A673 (cell line): ENCODE data around the gene CUL1.

Experiments
- EZH2 ChIP-seq: fragments of 200-600 bp; sonication (generic); IDR thresholded peaks from 2 replicates; pipeline ENCODE4 v1.6.1; 2017; ENCODE audit warnings: borderline replicate concordance, low read depth, mild to moderate bottlenecking, mixed read lengths, antibody characterized with exemption, low read length; ENCODE audit not compliant: poor library complexity, severe bottlenecking
- TF ChIP-seq, protein P1 (sequence below): fragments of 300-800, 200-600 bp; sonication (generic); conservative IDR thresholded peaks from 2 replicates; pipeline ENCODE4 v1.5.1; 2017; ENCODE audit warnings: low read depth, mild to moderate bottlenecking, antibody characterized with exemption, low read length, moderate library complexity, mixed read lengths

DNA sequence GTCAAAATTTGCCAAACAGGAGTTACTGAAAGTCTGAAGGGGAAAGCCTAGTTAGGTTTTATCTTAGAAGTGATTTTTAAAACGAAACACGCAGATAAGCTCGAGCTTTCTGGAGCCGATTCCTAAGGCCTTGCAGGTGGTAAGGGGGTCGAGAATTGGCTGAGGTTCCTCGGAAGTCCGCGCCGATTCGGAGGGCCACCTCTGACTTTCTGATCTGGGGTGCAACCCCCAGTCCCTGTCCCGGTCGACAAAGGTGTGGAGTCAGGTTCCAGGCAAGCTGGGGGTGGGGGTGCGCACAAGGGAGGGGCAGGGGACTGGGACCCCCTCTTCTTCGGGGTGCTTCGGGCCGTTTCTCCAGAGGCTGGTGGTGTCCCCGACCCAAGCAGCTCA, 701 bp upstream of the CUL1 start:
- TF ChIP-seq, protein P1, sequence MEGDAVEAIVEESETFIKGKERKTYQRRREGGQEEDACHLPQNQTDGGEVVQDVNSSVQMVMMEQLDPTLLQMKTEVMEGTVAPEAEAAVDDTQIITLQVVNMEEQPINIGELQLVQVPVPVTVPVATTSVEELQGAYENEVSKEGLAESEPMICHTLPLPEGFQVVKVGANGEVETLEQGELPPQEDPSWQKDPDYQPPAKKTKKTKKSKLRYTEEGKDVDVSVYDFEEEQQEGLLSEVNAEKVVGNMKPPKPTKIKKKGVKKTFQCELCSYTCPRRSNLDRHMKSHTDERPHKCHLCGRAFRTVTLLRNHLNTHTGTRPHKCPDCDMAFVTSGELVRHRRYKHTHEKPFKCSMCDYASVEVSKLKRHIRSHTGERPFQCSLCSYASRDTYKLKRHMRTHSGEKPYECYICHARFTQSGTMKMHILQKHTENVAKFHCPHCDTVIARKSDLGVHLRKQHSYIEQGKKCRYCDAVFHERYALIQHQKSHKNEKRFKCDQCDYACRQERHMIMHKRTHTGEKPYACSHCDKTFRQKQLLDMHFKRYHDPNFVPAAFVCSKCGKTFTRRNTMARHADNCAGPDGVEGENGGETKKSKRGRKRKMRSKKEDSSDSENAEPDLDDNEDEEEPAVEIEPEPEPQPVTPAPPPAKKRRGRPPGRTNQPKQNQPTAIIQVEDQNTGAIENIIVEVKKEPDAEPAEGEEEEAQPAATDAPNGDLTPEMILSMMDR, result no peak
- TF ChIP-seq EZH2, result no peak
